ENCODE results near the gene TAF5L. TPM values are rescaled to one million over a fixed set of nuclear protein-coding genes. Genes with fewer than 3 reads are reported as not detected.
"Not testable (repeated sequence)": the region's sequence is repeated elsewhere in the genome, so short reads cannot be mapped to it uniquely, and the experiment has no call there.

Gene TAF5L
- polyA plus RNA-seq, 1 experiment = 17.3 TPM

GRCh38 chr1:229623838-229624237 is 2.1 kb downstream of the TAF5L start:
- no peak for DNase-seq (ENCODE audit: low read depth, low spot score)
- ChIA-PET CTCF (interaction anchor here (0.6 to 2.4 kb wide), 5 partner anchors 62 to 218 kb away, joined by 3 to 15 read pairs (median 3); partner anchors contain the start of gene ABCB10), POLR2A (no interaction called here)
- TF ChIP-seq CTCF (IDR thresholded peaks at IDR 0.05; ENCODE audit: low read depth, low read length) = no peak
- H3K9me3 ChIP-seq (ENCODE audit: control insufficient read depth, insufficient read depth, low read length) = peaks cover 3% of the 10 kb centered on the region; the same call in 1 of the 2 replicates
- no peak overlapping the region for H3K4me3 ChIP-seq (ENCODE audit: low read depth, low read length)
- H3K27ac ChIP-seq (ENCODE audit: low read depth, low read length) = no peak overlapping the region
- no peaks in the 10 kb centered on the region for H3K27me3 ChIP-seq (ENCODE audit: control insufficient read depth, insufficient read depth, low read length)

GRCh38 chr1:229623225-229623624 is 2.7 kb downstream of the TAF5L start:
- H3K27me3 ChIP-seq (ENCODE audit: control insufficient read depth, insufficient read depth, low read length) = no peaks in the 10 kb centered on the region
- ChIA-PET CTCF (no interaction called here), POLR2A (no interaction called here)
- no peak for TF ChIP-seq CTCF (IDR thresholded peaks at IDR 0.05; ENCODE audit: low read depth, low read length)
- no peak for DNase-seq (ENCODE audit: low read depth, low spot score)
- H3K9me3 ChIP-seq (ENCODE audit: control insufficient read depth, insufficient read depth, low read length) = peaks cover 3% of the 10 kb centered on the region; the same call in 1 of the 2 replicates
- no peak overlapping the region for H3K4me3 ChIP-seq (ENCODE audit: low read depth, low read length)
- H3K27ac ChIP-seq (ENCODE audit: low read depth, low read length) = no peak overlapping the region

GRCh38 chr1:229622641-229623120 is 3.2 kb downstream of the TAF5L start:
- H3K27me3 ChIP-seq (ENCODE audit: control insufficient read depth, insufficient read depth, low read length); H3K9me3 ChIP-seq (ENCODE audit: control insufficient read depth, insufficient read depth, low read length); DNase-seq (ENCODE audit: low read depth, low spot score); H3K27ac ChIP-seq (ENCODE audit: low read depth, low read length); POLR2A ChIA-PET; H3K4me3 ChIP-seq (ENCODE audit: low read depth, low read length): not testable (repeated sequence)
- CTCF ChIA-PET = interaction anchor here (1.0 kb wide), 1 partner anchor 645 kb away, joined by 6 read pairs; no protein-coding TSS in a partner anchor

GRCh38 chr1:229621663-229622062 is 4.3 kb downstream of the TAF5L start:
- TF ChIP-seq CTCF (IDR thresholded peaks at IDR 0.05; ENCODE audit: low read depth, low read length) = no peak
- ChIA-PET POLR2A (no interaction called here), CTCF (interaction anchor here (1.4 kb wide), 1 partner anchor 63 kb away, joined by 3 read pairs; the partner anchor contains the start of gene ABCB10)
- no peaks in the 10 kb centered on the region for H3K27me3 ChIP-seq (ENCODE audit: control insufficient read depth, insufficient read depth, low read length)
- H3K4me3 ChIP-seq (ENCODE audit: low read depth, low read length) = no peak overlapping the region
- peaks cover 3% of the 10 kb centered on the region; the same call in 1 of the 2 replicates for H3K9me3 ChIP-seq (ENCODE audit: control insufficient read depth, insufficient read depth, low read length)
- no peak for DNase-seq (ENCODE audit: low read depth, low spot score)
- no peak overlapping the region for H3K27ac ChIP-seq (ENCODE audit: low read depth, low read length)

- no peak overlapping the region for H3K27ac ChIP-seq (ENCODE audit: low read depth, low read length)
- no peak for TF ChIP-seq CTCF (IDR thresholded peaks at IDR 0.05; ENCODE audit: low read depth, low read length)
- no peaks in the 10 kb centered on the region; the same call in 1 of the 2 replicates for H3K9me3 ChIP-seq (ENCODE audit: control insufficient read depth, insufficient read depth, low read length)
- DNase-seq (ENCODE audit: low read depth, low spot score) = no peak
- ChIA-PET POLR2A (no interaction called here), CTCF (interaction anchor here (1.4 kb wide), 1 partner anchor 62 kb away, joined by 3 read pairs; the partner anchor contains the start of gene ABCB10)
- no peak overlapping the region for H3K4me3 ChIP-seq (ENCODE audit: low read depth, low read length)
- H3K27me3 ChIP-seq (ENCODE audit: control insufficient read depth, insufficient read depth, low read length) = no peaks in the 10 kb centered on the region
Measured at GRCh38 chr1:229620876-229621275, 5.0 kb downstream of the TAF5L start.
